Astrocyte (in vitro differentiated cells and primary cell): ENCODE data around the gene OGFOD2.

Experiments
- CTCF ChIP-seq: IDR thresholded peaks from 2 replicates; pipeline ENCODE4 v1.5.1; 2011; ENCODE audit warnings: low read depth, mild to moderate bottlenecking, inconsistent platforms, low read length, moderate library complexity; ENCODE audit not compliant: insufficient read depth
- EZH2 ChIP-seq: IDR thresholded peaks from 2 replicates; pipeline ENCODE4 v1.6.1; 2012; ENCODE audit warnings: mild to moderate bottlenecking, low read length, inconsistent platforms; ENCODE audit not compliant: insufficient read depth

GRCh38 chr12:123027726-123028445 lies 52.8 kb downstream of the OGFOD2 start:
- TF ChIP-seq CTCF (no peak), EZH2 (no peak)
